NCI-H1417 treated with DMSO at 0.1 percent for 48 hours (cell line): ENCODE data around the gene STYXL1.
"Not testable (repeated sequence)": the region's sequence is repeated elsewhere in the genome, so short reads cannot be mapped to it uniquely, and the experiment has no call there.

Experiments
- DNase-seq: peaks from one replicate; lab custom pipeline; 2025; lab: John Stamatoyannopoulos, UW

The STYXL1 gene

DNA sequence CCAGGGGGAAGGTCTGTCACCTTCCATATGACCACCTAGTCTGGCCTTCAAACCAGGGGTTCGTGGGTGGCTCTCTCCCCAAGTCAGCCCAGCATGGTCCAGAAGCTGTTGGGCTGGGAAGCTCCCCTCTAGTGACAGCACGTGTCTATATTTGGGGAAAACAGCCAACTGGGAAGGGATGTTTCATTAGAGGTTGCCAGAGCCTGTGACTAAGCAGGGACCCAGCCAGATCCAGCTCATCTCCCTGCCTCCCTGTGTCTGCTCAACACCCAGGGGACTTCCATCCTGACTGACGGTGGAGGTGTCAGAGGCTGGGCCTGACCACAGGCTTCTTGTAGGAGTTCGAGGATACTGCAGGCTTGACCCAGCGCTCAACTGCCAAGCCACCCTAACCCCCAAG is 10.5 kb downstream of the STYXL1 start:
- DNase-seq = no peak

DNA sequence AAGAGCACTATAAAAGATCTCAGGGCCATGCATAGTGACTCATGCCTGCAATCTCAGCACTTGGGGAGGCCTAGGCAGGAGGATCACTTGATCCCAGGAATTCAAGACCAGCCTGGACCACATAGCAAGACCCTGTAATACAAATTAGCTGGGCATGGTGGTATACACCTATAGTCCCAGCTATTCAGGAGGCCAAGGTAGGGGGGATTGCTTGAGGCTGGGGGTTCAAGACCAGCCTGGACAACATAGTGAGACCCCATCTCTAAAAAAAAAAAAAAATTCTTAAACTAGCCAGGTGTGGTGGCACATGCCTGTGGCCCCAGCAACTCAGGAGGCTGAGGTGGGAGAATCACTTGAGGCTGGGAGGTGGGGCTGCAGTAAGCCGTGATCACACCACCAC is 15.8 kb downstream of the STYXL1 start:
- no peak for DNase-seq

DNA sequence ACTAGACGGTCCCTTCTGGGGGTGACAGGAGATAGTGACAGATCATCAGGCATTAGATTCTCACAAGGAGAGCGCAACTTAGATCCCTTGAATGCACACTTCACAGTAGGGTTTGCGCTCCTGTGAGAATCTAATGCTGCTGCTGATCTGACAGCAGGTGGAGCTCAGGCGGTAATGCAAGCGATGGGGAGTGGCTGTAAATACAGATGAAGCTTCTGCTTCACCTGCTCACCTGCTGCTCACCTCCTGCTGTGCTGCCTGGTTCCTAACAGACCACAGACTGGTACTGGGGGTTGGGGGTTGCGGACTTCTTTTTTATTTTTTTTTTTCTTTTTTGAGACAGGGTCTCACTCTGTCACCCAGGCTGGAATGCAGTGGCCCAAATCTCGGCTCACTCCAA is 18.1 kb downstream of the STYXL1 start:
- not testable (repeated sequence) for DNase-seq

DNA sequence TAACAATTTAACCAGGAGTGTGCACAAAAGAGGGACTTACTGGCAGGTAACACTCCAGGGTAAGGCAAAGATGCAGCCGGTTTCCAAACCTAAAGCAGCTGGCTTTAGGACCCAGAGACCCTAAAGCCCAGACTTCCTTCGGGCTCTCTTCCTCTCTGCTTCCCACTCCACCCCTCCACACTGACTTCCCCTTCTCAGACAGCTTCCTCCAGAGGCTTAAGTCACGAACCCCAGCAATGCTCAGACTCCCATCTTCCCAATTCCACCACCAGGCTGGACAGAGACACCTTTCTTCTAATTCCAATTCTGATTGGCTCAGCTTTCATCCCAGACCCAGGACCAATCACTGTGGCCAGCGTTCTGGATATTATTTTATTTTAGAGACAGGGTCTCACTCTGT is 24.8 kb downstream of the STYXL1 start:
- DNase-seq = no peak

DNA sequence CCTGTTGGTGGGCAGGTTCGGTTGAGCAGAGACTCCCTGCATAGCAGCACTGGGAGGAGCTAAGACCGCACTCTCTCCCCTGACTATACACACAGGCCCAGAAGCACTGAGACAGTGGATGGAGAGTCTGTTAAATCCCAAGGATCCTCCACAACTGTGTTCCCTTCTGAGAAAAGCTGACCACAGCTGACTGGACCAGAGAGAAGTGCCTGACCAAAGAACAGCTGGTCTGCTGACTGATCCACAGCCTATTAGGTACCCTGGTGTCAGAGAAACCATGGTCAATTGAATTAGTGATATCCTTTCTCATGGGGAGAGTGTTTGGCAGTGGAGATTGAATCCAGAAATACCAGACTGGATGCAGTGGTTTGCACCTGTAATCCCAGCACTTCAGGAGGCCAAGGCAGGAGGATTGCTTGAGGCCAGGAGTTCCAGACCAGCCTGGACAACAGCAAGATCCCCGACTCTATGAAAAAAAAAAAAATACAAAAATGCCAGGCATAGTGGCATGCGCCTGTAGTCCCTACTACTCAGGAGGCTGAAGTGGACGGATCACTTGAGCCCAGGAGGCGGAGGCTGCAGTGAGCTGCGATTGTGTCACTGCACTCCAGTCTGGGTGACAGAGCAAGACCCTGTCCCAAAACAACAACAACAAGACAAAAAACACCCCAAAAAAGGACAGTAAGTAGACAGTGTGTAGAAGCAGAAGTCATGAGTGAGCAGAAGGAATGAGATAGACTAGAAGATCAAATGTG is 25.6 kb downstream of the STYXL1 start:
- DNase-seq = no peak

DNA sequence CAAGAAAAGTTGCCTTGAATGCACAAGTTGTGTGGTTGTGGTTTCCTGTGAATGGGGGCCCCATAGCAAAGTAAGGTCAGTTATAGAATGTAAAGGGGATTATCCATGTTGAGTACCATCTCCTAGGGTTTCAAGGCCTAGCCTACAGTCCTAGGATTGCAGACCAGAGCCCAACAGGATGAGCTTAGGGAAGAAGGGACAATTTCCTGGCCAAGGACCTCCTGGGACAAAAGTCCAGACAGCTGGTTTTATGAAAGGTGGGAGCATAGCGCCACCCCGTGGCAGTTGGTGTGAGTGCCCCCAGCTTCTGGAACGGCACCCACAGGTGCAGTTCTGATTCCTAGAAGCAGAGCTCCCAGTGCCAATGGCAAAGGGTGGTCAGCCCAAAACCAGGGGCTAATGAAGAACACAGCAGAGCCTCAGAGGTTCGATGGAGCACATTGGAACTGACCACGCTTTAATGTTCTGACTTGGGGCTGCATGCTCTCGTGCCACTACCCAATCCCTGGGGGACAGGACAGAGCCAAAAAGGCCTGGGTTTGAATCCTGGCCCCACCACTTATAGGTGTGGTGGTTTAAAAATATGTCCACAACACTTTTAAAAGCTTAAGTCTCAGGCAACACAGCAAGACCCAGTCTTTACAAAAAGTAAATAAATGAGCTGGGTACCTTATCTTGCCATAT is 27.6 kb downstream of the STYXL1 start:
- DNase-seq = peak; percentile 2

DNA sequence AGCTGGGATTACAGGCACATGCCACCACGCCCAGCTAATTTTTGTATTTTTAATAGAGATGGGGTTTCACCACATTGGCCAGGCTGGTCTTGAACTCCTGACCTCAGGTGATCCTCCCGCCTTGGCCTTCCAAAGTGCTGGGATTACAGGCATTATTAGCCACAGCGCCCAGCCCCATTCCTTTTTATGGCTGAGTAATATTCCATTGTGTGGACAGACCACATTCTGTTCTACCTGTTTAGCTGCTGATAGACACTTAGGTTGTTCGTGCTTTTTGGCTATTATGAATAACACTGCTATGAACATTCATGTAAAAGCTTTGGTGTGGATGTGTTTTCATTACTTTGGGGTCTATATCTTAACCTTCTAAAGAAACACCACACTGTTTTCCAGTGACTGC is 29.3 kb downstream of the STYXL1 start:
- DNase-seq = not testable (repeated sequence)

DNA sequence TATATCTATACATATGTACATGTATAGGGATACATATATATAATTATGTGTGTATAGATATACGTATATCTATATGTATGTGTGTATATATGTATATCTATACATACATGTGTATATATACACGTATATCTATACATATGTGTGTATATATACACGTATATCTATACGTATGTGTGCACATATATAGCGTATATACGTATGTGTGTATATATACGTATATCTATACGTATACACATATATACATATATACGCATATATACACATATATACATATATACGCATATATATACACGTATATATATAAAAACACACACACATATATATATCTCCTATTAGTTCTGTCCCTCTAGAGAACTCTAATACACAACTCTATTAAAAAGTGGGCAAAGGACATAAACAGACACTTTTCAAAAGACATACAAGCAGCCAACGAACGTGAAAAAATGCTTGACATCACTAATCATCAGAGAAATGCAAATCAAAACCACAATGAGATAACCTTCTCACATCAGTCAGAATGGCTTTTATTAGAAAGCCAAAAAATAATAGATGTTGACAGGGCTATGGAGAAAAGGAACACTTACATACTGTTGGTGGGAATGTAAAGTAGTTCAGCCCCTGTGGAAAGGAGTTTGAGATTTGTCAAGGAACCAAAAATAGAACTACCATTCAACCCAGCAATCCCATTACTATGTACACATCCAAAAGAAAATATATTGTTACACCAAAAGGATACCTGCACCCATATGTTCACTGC is 31.4 kb downstream of the STYXL1 start:
- no peak for DNase-seq

DNA sequence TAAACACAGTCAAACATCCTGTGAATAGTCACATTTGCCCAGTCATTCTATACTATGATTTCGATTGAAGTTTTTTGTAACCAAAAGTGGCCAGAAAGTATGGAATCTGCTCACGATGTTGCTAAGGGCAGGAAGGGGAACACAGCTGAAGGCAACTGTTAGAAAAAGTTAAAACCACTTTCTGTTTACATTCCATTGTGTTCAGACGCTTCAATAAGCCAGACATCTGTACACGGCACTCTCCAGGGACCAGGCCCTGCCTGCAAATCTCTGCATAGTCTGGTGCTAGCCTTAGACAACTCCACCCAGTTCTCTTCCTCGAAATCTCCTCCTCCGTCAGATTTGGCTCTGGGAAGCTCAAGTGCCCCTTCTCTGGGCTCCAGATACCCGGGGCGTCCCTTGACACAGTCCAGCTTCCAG is 36.3 kb downstream of the STYXL1 start:
- no peak for DNase-seq

DNA sequence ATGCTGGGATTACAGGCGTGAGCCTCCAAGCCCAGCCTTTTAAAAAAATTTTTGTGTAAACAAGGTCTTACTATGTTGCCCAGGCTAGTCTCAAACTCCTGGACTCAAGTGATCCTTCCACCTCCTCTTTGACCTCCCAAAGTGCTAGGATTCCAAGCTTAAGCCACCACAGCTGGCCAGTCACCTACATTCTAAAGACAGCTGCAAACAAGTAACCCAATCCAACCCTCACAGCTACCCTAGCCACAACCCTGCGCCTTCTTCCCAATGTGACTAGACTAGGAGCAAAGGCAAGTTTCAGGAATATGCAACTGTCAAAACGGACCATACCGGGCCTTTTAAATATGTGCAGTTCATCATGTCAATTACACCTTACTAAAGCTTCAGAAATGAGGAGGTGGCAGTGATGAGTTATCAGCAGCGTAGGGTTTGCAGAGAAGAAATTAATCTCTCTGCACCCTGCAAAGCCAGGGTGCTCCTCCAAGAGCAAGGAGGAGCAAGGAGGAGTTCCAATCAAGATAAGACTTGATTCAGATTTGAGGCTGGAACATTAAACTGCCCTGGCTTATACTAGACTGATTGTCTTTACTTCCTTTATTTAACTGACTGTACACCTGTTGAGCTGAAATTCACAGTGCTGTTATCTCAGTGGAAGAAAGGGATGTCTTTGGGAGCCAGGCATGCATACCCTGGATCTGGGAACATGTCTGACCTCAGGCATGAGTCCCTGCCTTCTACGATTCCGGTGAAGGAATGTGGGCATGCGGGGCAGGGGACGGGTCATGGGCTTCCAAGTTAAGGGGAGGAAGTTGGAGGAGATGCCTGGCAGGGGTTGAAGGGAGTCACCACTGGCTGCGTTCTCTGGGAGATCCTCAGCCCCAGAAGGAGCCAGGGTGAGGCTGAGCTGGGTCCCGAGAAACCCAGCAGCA is 37.9 kb downstream of the STYXL1 start:
- DNase-seq = no peak

DNA sequence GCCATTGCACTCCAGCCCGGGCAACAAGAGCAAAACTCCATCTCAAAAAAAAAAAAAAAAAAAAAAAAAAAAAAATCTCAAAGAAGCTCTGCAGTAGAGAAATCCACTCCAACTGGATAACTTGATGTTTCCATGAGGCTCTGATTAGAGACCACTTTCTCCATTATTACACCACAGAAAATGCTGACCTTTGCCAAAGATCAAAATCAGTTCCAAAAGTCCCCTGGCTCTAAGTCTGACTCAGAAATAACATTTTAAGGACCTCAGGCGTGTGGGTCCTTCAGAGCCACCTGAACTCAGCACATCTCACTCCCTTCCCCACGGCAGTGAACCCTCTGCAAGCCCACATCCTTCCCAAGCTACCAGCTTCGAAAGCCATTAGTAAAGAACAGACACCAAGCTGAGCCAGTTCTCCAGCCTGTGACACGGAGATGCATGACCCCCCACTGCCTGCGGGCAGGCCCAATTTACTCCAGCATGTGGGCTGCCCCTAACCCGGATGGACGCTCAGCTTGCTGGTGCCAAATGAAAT is 39.6 kb downstream of the STYXL1 start:
- no peak for DNase-seq

DNA sequence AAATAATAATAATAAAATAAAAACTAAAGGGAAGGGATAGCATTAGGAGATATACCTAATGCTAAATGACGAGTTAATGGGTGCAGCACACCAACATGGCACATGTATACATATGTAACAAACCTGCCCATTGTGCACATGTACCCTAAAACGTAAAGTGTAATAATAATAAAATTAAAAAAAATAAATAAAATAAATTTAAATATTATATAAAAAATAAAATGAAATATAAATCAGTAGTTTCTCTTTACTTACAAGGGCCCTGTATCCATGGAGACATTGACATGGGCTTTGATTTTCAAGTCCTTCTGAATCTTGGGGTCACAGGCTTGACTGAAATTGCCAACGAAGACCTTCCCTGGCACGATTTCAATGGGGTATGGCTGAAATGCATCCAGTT is 42.8 kb downstream of the STYXL1 start:
- not testable (repeated sequence) for DNase-seq

DNA sequence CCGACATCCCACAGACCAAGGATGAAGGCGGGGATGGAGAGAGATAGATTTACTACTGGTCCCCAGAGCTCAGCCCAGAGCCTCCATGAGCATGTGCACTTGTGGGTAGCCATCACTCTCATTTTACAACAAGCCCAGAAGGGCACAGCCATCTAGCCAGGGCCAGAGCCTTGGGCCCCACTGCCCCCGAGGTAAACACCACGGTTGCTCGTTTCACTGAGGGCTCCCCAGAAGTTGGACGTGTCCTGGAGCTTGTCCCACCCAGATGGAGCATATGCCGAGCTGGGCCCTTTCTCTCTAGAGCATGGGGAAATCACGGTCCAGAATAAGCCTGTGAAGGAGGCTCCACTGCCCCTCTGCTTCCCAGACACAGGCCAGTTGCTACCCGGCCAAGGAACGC is 44.4 kb downstream of the STYXL1 start:
- no peak for DNase-seq

DNA sequence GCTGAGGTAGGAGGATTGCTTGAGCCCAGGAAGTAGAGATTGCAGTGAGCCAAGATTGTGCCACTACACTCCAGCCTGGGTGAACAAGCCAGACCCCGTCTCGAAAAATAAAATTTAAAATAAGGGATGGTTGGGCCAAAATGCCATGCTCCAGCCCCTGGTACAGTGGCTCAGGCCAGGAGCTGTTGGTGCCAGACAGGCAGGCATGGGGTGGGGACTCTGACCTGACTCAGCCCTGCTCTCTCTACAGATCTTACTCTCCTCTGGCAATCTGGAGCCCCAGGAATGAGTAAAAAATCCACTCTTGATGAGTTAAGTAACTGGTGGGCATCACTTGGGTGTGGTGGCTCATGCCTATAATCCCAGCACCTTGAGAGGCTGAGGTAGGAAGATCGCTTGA is 45.0 kb downstream of the STYXL1 start:
- DNase-seq = no peak

DNA sequence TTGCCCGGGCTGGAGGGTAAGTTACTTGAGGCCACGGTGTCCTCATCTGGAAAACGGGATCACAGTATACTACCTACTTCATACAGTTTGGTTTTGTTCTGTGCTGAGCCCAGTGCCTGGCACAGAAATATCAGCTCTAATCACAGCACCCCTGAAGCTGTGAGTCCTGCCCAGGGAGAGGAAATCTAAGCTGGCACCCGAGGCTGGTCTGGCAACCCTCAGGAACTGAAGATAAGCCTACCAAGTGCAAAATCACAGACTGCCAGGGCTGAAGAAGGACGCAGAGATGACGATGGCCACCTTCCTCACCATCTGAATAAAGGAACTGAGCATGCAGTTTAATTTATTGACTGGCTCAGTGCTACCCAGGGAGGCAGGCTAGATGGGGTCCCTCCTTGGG is 45.7 kb downstream of the STYXL1 start:
- DNase-seq = no peak

DNA sequence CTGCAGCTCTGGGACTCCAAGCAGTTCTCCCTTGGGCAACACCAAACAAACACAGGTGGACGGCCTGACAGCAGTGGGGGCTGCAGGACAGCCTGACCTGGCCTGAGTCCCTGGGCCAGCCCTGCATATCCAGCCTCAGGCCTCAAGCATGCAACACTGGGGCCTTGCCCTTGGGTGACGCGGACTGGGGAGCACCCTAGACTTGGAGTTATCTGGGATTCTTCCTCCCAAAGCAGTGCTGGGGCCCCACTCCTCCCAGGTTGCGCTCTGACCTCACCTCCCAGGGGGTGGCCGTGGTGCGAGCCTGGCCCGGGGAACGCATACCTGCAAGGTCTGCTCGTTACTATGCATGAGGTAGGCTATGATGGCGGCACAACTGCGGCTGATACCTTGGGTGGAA is 47.2 kb downstream of the STYXL1 start:
- DNase-seq = no peak

DNA sequence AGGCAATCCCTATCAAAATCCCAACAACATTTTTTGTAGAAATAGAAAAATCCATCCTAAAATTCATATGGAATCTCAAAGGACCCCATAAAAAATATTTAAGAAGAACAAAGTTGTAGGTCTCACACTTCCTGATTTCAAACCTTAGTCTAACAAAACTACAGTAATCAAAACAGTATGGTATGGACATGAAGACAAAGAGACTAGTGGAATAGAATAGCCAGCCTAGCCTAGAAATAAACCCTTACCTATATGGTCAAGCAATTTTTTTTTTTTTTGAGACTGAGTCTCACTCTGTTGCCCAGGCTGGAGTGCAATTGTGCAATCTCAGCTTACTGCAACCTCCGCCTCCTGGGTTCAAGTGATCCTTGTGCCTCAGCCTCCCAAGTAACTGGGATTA is 49.8 kb downstream of the STYXL1 start:
- DNase-seq = no peak

DNA sequence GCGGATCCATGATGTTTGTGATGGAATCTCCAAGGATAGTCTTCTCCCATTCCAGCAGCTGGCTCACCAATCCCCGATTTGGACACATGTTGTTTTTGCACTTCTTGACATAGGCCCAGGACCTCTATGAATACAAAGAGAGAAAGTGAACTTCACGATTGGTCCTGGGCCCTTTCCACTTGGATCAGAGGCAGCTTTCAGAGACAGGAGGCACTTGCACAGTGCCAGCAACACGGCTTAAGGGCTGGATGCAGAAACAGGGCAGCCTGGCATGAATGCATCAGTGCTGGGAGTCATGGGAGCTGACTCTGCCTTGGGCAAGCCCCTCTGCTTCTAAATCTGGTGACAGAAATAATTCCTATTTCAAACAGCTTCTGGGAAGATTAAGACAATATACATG is 51.3 kb downstream of the STYXL1 start:
- DNase-seq = no peak

DNA sequence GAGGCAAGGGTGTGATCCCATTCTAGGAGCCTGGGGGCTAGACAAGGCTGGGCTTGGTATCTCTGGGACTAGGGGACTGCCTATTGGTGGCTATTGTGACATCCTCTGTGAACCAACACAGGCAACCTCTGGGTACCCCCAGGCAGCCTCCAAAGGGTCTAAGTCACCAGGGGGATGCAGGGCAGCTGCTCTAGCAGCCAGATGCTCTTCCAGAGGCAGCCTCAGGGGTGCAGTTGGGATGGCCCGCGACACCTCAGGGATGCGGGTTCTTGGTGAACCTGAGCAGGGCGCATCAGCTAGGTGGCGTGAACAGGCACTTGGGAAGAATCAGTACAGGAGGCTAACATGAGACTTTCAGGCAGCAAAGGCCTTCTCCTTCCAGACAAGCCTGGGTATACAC is 51.8 kb downstream of the STYXL1 start:
- no peak for DNase-seq

DNA sequence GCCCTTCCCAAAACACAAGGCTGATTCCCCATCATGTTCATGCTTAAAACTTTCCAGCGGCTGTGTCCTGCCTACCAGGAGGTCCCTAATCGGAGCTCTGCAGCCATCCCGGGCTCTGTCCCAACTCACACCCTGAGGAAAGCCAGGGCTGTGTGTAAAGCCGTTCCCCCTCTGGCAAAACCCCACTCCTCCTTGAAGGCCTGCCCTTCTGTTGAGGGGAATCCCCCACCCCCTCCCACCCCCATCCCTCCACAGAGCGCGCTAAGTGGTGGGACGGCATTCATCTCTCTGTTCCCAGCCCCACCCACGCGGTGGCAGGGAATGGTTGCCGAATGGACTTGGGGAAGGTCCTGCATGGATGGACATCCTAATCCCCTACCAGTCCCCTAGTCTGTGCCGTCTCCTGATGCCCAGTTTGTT is 52.7 kb downstream of the STYXL1 start:
- DNase-seq = no peak

DNA sequence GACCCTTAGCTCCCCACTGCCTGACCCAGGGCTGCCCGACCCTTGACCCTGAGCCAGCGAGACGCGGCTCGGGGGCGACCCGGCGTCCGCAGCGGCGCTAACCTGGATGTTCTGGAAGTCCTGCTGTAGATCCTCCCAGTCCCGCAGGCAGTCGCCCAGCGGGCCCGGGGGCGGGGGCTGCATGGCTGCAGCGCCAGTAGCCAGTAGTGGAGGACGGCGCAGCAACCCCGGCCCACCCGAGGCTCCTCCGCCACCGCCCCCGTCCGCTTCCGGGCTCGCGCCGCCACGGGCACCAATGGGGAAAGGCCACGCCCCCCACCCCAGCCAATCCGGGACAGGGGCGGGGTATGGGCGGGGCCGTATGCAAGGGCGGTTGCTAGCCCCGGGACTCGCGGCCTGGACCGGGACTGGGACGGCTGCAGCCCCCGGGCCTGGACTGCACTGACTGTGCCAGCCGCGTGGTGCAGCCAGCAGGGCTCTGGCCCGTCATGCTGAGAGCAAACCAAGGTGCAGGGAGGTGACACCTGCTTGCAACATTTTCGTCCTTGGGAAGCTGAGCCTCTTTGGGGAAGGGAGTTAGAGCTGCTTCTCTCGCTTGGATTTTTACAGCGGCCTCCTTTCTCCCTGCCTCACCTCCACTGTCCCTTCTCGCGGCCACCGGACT is 53.3 kb downstream of the STYXL1 start, which contains the start of gene TMEM120A:
TSS of gene TMEM120A (minus strand) at position 208 of the 664 bp plus-strand sequence. CDS start at position 183, 25 bp downstream.
- DNase-seq = peak; percentile 51
